HL-60 (cell line): ENCODE results near the gene MYOG.

Source experiments
- GABPA ChIP-seq: IDR thresholded peaks from 2 replicates; pipeline ENCODE4 v1.6.1; 2012; ENCODE audit warnings: low read depth
- POLR2AphosphoS5 ChIP-seq: IDR thresholded peaks from 2 replicates; pipeline ENCODE4 v1.6.1; 2012; ENCODE audit warnings: low read depth
- SPI1 ChIP-seq: IDR thresholded peaks from 2 replicates; pipeline ENCODE4 v1.6.1; 2012; ENCODE audit warnings: low read depth, mild to moderate bottlenecking, borderline replicate concordance
- TF ChIP-seq, protein P1 (sequence below): IDR thresholded peaks from one replicate; pipeline ENCODE4 v1.5.1; 2011; ENCODE audit warnings: low read length, control low read depth, inconsistent platforms; ENCODE audit not compliant: insufficient read depth
- TF ChIP-seq, protein P2 (sequence below): IDR thresholded peaks from 2 replicates; pipeline ENCODE4 v1.6.1; 2012; ENCODE audit warnings: low read depth; ENCODE audit not compliant: insufficient replicate concordance

DNA sequence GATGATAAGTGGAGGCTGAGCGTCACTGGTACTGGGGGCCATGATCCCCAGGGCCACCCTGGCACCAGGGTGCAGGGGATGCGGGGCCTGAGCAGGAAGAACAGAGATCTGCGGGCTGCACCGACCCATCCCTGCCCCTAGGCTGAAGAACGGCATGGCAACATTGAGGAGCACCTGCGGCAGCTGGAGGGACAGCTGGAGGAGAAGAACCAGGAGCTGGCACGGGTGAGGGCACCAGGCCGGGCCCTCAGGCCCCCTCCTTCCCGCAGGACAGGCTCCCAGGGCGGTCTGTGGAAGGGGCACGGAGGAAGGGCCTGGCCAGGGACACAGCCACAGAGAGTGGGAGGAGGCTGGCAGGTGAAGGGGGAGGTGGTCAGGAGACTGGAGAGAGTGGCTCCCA is 37.7 kb downstream of the MYOG start:
- TF ChIP-seq, protein P1, sequence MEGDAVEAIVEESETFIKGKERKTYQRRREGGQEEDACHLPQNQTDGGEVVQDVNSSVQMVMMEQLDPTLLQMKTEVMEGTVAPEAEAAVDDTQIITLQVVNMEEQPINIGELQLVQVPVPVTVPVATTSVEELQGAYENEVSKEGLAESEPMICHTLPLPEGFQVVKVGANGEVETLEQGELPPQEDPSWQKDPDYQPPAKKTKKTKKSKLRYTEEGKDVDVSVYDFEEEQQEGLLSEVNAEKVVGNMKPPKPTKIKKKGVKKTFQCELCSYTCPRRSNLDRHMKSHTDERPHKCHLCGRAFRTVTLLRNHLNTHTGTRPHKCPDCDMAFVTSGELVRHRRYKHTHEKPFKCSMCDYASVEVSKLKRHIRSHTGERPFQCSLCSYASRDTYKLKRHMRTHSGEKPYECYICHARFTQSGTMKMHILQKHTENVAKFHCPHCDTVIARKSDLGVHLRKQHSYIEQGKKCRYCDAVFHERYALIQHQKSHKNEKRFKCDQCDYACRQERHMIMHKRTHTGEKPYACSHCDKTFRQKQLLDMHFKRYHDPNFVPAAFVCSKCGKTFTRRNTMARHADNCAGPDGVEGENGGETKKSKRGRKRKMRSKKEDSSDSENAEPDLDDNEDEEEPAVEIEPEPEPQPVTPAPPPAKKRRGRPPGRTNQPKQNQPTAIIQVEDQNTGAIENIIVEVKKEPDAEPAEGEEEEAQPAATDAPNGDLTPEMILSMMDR: no peak
- TF ChIP-seq POLR2AphosphoS5 (no peak), GABPA (no peak), SPI1 (no peak)
- TF ChIP-seq, protein P2, sequence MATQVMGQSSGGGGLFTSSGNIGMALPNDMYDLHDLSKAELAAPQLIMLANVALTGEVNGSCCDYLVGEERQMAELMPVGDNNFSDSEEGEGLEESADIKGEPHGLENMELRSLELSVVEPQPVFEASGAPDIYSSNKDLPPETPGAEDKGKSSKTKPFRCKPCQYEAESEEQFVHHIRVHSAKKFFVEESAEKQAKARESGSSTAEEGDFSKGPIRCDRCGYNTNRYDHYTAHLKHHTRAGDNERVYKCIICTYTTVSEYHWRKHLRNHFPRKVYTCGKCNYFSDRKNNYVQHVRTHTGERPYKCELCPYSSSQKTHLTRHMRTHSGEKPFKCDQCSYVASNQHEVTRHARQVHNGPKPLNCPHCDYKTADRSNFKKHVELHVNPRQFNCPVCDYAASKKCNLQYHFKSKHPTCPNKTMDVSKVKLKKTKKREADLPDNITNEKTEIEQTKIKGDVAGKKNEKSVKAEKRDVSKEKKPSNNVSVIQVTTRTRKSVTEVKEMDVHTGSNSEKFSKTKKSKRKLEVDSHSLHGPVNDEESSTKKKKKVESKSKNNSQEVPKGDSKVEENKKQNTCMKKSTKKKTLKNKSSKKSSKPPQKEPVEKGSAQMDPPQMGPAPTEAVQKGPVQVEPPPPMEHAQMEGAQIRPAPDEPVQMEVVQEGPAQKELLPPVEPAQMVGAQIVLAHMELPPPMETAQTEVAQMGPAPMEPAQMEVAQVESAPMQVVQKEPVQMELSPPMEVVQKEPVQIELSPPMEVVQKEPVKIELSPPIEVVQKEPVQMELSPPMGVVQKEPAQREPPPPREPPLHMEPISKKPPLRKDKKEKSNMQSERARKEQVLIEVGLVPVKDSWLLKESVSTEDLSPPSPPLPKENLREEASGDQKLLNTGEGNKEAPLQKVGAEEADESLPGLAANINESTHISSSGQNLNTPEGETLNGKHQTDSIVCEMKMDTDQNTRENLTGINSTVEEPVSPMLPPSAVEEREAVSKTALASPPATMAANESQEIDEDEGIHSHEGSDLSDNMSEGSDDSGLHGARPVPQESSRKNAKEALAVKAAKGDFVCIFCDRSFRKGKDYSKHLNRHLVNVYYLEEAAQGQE: no peak
